Activated T-cell treated with anti-CD3 and anti-CD28 coated beads, Interleukin-2, amount 50 U/mL, for 1 hour (primary cell): ENCODE data around the gene RBP7.

ENCODE experiments used
- DNase-seq: peaks from one replicate; pipeline ENCODE4 v3.0.0-alpha.2; 2020

Gene RBP7

DNA sequence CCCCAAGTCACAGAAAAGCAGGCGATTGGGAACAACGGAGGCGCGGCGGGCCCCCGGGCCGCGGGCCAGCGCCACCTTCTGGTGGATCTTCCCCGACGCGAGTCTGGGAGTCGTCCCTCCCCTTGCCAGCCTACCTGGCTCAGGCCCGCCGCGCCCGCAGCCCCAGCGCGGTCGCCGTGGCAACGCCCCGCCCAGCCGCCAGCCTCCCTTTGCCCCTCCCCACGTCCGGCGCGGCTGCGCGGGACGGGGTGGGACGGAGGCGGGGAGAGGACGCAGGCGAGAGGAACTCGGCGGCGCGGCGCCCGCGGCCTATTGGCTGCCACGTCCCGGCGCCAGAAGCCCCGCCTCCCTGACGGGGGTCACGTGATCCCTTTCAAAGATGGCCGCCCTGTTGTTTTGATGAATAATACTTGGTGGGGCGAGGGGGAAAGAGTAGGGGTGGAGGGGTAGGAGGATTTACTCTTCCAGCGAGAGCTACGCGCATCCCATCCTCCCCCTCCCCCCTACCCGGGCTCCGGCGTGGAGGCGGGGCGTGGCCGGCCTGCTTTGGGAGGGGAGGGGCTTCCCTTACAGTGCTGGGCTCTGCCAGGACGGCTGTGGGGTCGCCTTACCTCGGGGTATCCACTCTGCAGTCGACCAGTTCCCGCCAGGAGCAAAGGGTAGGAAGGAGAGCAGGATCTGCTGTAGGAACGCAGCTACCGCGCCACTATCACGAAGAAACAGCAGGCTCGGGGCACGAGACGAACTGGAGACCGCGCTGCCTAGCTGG is 35.7 kb downstream of the RBP7 start, which contains the start of gene UBE4B:
Gene UBE4B (plus strand): TSS at position 369 of the 769 bp plus-strand sequence. CDS start 713 bp downstream, outside the sequence.
- DNase-seq, result peak; percentile 100

DNA sequence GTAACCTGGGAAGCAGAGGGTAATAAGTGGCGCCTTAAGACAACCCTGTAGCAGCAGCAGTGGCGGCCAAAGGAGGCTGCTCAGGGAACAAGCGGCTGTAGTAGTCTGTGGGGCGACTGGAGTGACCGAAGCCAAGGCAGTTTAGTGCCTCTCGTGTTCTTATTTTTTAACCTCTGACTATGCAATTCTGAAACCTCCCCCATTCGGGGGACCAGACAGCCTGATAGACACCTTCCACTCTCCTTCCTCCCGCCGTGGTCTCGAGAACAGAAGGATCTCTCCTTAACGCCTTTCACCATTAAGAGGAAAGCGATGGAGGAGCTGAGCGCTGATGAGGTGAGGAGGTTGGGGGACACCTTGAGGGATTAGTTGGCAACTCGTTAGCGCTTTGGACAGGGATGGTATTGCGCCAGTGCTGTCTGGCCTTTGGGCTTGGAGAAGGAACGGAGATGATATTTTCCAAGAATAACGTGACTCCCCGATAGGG is 36.4 kb downstream of the RBP7 start:
- no peak for DNase-seq

DNA sequence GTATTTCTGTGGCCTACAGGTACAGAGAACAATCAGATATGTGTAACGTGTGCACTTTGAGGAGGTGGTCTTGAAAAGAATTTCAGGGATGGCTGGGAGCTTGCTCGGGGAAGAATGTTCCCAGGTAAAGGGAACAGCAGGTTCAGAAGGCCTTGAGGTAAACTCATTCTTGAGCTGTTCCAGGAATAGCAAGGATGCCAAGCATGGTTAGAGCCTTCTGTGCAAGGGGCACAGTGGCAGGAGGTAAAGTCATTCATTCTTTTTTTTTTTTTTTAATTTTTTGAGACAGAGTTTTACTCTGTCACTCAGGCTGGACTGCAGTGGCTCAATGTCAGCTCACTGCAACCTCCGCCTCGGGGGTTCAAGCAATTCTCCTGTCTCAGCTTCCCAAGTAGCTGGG is 45.7 kb downstream of the RBP7 start:
- no peak for DNase-seq

DNA sequence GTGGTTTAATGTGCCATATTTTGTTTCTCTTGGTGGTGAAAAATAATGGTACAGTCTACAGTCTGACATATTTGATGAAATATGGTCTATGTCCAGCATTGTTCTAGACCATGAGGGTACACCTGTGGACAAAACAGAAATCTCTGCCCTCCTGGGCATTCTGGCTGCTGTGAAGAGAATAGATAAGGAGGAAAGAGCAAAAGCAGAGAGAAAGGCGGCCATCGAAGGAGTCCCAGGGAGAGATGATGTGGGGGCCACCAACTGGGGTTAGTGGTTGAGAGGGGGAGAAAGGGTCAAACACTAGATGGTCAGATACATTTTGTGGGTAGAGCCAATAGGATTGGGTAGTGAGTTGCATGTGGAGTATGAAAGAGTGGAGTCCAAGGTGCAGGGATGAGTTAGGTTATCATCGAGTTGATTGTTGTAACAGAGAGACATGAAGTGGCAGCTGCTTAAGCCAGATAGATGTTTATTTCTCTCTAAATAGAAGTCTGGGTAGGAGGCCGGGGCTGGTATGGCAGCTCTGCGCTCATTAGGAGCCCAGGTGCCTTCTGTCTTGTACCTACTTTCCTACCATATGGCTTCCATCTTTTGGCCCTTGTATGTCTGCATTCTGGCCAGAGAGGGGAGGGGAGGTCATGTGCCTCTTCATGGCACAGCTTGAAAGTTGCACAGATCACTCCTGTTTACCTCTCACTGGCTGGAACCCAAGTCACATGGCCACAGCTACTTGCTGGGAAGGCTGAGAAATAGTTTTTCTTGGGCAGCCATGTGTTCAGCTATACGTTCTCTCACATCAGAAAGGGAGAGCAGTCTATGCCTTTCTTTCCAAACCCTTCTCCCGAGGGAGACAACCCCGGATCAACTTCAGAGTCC is 48.7 kb downstream of the RBP7 start:
- DNase-seq, result no peak

DNA sequence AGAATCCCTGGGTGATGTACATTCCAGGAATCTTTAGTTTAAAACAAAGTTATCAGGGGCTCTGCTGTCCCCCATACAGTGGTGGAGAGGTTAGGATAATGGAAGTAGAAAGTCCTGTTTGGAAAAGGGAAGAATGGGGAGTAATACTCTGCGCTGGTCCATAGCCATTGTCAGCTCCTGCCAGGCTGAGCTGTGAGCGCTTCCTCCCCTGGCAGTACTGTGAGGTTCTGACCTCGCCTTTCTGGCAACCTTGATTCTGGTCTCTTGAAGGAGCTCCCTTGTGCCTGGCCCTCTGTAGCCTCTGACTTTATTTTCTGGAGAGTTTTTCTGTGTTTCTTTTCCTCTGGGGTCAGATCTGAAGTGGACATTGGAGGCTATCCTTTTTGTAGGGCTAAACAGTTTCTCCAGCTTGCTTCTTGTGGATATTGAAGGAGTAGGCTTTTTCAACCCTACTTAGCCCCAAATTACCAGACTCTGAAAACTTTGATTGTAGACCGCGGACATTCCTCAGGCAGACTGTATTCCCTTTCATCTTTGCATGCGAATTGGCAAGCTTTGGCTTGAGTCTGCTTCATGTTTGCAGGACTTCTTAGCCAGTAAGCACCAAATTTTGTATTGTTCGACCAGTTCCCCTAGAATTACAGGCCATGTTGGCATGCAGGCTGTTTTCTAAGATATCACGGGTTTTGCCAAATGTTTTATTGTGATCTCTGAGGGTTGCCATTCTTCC is 49.5 kb downstream of the RBP7 start:
- no peak for DNase-seq

DNA sequence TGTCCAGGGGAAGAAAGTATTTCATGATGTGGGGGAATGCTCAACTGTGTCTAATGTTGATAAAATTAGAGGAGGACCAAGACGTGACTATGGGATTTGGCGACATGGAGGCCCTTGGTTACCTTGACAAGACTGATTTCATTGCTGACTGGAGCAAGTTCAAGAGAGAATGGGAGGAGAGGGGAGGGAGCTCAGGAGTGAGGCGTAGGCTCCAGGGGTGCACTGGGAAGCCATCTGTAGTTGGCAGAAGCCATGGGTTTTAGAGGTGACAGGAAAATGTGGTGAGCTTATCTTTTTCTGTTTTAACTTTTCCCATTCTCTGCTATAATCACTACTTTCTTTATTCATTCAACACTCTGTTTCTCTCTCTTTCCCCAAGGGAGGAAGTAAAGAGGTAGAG is 51.6 kb downstream of the RBP7 start:
- no peak for DNase-seq

DNA sequence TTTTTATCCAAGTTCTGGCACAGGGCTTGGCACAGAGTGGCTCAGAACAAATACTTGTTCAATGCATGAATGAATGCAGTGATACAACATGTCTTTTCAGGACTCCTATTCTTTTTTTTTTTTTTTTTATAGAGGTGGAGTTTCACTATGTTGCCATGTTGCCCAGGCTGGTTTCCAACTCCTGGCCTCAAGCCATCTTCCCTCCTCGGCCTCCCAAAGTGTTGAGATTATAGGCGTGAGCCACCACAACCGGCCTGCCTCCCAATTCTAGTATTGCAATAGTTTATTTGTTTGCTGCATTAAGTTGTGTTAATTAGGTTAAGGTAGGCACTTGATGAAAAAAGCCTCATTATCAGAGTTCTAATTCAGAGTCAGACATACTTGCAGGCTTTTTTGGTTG is 53.6 kb downstream of the RBP7 start:
- DNase-seq, result no peak

DNA sequence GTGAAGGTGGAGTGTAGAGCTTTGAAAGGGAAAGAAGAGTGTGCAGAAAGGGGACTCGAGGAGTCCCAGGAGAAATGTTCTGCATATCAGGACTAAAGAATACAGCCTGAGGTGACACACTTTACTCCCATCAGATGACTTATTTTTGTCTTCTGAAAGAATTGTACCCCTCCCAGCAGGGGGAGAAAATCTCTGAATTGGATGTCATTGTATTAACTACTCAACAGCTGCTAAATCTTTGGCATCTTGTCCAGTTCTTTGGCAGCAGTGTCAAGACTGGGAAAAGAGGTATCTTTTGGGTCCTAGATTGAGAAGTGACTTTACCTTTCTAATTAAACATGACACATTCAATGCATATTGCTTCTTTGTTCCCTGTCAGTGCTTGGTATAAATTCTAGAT is 54.6 kb downstream of the RBP7 start:
- no peak for DNase-seq

DNA sequence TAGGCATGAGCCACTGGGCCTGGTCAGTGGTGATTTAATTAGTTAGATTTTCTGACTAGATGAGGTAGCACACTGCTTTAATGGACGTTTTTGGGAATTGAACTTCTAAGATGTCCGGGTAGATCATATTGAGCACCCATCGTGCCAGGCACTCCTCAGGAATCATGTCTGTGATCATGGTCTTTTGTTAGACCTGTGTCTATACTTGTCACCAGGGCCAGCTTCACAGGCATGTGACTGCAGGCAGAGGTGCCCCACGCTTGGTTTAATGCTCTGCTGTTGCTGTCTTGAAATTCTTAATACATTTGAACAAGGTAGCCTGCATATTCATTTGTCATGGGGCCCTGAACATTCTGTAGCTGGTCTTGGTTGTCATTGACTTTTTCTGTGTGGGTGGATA is 55.3 kb downstream of the RBP7 start:
- DNase-seq, result no peak

DNA sequence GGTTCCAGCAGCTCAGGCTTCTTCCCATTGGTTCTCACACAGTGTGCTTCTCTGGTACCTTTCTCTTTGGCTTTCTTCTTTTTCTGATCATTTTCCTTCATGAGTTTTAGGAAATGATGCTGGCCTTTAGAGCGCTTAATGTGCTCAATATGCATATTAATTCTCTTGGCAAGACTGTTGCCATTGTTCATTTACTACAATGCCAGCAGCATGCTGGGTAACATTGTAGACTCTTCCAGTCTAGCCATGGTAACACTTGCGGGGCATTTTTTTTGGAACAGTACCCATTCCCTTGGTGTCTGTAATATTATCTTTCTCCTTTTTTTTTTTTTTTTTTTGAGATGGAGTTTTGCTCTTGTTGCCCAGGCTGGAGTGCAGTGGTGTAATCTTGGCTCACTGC is 57.4 kb downstream of the RBP7 start:
- no peak for DNase-seq

DNA sequence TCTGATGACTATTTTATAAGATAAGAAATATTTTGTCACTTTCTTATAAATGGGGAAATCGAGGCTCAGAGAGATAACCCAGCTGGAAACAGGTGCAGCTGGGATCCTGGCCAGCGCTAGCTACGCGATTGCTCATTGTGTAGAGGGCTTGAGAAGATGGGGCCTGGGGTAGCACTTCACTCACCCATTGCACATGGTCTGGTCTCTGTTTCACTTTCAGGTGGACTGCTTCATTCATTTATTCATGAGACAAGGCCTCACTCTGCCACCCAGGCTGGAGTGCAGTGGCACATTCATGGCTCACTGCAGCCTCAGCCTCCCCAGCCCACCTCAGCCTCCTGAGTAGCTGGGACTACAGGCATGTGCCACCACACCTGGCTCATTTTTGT is 59.6 kb downstream of the RBP7 start:
- no peak for DNase-seq

DNA sequence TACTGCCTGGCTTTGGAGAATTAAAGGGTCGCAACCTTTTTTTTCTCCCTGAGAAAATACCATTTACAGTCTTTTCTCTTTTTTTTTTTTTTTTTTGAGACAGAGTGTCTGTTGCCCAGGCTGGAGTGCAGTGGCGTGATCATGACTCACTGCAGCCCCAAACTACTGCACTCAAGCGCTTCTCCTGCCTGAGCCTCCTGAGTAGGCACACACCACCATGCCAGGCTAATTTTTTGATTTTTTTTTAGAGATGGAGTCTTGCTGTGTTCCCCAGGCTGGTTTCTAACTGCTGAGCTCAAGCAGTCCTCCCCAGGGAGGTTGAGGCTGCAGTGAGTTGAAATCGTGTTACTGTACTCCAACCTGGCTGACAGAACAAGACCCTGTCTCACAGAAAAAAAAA is 60.3 kb downstream of the RBP7 start:
- no peak for DNase-seq

DNA sequence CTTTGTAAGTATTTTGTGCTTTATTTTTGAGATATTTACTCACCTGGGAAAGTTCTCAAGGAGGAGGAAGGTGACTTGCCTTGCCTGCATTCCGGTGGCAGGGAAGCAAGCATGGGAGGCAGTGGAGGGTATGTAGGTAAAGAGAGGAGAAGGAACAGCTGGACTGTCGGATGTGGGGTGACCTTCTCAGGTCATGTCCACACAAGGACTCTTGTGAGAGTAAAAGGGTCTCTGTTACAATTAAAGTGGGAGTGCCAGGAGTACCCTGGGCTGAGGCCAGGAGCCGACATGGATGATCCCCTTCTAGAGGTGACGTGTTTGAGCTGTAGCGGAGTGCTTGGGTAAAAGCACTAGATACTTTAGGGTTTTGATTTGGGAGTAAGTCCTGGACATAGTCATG is 60.8 kb downstream of the RBP7 start:
- no peak for DNase-seq

DNA sequence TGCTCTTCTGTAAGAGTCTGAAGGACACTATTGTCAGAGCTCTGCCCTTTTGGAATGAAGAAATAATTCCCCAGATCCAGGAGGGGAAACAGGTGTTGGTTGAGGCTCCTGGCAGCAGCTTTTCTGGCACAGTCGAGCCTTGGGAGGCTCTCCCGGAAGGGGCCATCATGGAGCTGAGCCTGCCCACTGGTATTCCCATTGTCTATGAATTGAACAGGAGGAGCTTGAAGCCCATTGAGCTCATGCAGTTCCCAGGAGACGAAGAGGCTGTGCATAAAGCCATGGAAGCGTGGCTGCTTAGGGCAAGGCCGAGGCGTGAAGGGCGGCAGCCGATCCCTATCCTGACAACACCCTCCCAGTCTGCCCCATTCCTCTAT is 62.3 kb downstream of the RBP7 start:
- no peak for DNase-seq

DNA sequence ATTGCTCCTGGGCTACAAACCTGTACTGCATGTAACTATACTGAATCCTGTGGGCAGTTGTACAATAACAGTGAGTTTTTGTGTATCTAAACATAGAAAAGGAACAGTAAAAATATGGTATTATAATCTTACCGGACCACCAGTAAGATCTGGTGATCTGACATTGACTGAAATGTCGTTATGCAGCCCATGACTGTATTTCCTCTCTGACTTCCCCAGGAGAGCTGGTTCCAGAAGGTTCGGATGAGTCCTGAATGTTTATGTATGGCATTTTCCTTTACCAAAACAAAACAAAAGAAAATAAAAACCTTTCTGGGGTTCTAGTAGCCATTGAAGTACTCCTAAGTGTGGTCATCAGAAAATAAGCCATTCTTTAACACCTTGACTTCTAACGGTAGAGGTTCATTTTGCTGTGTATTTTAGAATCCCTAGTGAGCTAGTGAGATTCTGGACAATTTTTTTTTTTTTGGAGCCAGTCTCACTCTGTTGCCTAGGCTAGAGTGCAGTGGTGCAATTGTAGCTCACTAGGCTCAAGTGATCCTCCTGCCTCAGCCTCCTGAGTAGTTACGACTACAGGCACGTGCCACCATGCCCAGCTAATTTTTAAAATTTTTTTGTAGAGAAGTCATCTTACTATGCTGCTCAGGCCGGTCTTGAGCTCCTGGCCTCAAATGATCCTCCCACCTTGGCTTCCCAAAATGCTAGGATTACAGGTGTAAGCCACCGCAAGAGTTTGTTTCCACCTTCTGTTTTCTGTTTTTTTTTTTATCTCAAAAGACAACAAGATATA is 63.5 kb downstream of the RBP7 start:
- DNase-seq, result no peak

DNA sequence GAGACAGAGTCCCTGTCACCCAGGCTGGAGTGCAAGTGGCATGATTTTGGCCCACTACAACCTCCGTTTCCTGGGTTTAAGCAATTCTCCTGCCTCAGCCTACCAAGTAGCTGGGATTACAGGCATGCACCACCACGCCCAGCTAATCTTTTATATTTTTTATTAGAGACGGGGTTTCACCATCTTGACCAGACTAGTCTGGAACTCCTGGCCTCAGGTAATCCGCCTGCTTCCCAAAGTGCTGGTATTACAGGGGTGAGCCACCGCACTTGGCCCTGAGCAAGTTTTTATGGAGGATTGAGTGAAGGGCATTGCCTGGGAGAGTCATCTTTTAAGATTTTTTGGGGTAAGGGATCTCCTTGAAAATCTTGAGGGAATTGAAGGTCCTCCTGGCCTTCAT is 64.2 kb downstream of the RBP7 start:
- DNase-seq, result no peak

DNA sequence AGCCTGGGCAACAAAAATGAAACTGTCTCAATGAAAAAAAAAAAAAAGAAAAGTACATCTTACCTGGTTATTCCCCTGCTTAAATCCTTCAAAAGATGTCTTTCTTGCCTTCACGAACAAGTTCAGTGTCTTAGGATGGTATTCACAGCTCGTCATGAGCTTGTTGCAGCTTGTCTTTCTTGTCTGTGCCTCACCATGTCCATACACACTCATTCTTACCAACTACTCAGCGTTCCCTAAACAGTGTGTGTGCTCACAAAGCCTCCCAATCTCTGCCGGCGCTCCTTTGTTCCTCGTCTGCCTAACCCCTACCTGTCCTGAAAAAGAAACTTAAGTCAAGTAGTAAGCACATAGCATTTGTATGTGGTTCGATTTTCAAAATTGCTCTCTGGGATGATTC is 66.8 kb downstream of the RBP7 start:
- DNase-seq, result no peak

DNA sequence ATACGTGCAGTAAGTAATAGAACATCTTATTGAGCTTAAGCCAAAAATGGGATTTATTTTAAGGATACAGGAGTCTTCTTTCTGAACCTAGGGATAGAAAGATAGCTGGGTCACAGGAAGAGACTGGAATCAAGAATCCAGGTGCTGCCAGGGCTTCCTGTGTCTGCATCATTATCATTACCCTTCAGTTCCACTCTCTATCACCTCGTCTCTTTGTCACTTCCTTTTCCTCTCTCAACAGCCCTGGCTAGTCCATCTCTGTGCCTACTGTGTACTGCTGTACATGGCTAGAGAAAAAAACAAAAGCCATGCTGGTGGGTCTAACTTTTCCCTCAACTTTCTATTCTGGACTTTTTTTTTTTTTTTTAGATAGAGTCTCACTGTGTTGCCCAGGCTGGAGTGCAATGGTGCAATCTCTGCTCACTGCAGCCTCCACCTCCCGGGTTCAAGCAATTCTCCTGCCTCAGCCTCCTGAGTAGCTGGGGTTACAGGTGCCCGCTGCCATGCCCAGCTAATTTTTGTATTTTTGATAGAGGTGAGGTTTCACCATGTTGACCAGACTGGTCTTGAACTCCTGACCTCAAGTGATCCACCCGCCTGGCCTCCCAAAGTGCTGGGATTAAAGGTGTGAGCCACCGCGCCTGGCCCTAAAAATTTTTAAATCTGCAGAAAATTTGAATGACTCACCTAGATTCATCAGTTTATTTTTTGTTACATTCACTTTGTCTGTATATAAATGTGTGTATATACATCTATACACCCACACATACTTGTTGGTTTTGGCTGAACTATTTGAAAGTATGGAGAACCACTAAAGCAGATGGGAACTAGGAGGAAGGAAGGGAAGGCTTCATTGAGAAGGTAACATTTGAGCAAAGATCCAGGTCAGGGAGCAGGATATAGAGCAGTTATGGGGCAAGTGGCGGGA is 67.7 kb downstream of the RBP7 start:
- no peak for DNase-seq

DNA sequence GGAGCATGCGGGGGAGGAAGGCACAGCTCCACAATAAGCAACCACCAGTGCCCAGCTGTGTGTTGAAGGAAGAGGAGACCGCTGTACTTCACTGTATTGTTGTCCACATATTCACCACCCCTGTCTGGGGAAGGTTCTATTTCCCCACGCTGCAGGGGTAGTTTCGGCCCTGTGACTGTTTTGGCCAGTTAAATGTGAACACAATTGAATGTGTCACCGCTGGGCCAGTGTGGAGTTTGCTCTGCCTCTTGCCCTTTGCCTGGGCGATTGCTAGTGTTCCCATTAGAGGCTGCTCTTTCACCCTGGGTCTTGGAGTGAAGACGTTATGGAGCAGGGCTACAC is 68.3 kb downstream of the RBP7 start:
- DNase-seq, result no peak
